ENCODE data around the gene UGT1A5.

Gene UGT1A5

DNA sequence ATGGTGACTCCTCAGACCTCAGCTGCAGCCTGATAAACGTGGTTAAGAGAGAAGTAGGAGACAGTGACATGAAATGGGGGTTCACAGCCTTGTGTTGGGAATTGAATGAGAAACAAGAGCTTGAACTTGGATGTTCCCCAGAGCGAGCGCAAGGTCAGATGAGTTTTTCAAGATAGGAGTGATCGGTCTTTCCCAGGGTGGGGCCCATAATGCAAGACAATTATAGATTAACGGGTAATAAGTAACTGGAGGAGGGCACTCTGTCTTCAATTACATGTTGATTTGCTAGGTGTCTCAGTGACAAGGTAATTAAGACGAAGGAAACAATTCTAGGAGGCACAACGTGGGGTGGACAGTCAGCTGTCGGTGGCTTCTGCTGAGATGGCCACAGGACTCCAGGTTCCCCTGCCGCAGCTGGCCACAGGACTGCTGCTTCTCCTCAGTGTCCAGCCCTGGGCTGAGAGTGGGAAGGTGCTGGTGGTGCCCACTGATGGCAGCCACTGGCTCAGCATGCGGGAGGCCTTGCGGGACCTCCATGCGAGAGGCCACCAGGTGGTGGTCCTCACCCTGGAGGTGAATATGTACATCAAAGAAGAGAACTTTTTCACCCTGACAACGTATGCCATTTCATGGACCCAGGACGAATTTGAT, at the start of gene UGT1A5:
TSS of gene UGT1A5 (plus strand) at position 297 of the 651 bp plus-strand sequence. CDS start at position 382, 85 bp downstream.
- FAIRE-seq, result no peak

- no peak for FAIRE-seq
Observed at GRCh38 chr2:233663911-233664310, 48.8 kb upstream of the UGT1A5 start.

GRCh38 chr2:233668605-233669260, 44.0 kb upstream of the UGT1A5 start:
- FAIRE-seq, result no peak

- FAIRE-seq, result no peak
Observed at GRCh38 chr2:233671290-233672161, 41.2 kb upstream of the UGT1A5 start, which contains the start of gene UGT1A9. TSS of gene UGT1A9 (plus strand) at chr2:233671898. CDS start at chr2:233671935, 37 bp downstream.

DNA sequence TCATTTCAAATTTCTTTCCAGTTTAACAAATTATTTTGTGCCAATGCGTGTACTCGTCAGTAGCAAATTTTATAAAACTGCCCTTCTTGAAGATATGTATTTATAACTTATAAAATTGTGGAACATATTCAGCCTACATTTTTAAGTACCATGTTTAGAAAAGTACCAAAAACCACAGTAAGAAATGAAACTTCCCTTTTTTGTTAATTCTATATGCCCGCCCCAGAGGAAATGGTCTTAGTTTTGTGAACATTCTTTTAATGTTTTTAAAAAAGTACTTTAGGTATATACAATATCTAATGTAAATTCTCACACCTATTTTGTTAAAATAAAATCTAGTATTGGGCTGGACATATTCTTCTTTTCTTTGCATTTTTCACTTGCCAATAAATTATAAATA, 39.8 kb upstream of the UGT1A5 start:
- FAIRE-seq, result no peak

GRCh38 chr2:233673896-233674295, 38.8 kb upstream of the UGT1A5 start:
- no peak for FAIRE-seq

- no peak for FAIRE-seq
Observed at GRCh38 chr2:233674314-233674713, 38.4 kb upstream of the UGT1A5 start.

DNA sequence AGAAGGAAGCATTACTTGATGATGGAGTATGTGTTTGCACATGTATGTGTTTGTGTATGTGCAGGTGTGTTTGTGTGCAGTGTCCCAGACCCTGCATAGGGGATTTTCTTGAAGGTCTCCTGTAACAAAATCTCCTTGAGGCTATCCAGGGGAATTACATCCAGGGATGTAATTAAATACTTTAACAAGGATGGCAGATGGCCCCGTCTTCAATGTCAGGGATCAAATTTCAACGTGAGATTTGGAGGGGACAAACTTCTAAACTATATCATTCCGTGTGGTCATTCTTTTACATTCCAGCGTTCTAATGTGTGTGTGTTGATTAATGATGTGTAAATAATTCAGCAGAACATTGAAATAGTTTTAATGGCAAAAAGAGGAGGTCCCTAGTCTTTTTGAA, 37.7 kb upstream of the UGT1A5 start:
- no peak for FAIRE-seq

GRCh38 chr2:233676046-233676445, 36.7 kb upstream of the UGT1A5 start:
- FAIRE-seq, result no peak

GRCh38 chr2:233679196-233679595, 33.5 kb upstream of the UGT1A5 start:
- FAIRE-seq, result no peak

DNA sequence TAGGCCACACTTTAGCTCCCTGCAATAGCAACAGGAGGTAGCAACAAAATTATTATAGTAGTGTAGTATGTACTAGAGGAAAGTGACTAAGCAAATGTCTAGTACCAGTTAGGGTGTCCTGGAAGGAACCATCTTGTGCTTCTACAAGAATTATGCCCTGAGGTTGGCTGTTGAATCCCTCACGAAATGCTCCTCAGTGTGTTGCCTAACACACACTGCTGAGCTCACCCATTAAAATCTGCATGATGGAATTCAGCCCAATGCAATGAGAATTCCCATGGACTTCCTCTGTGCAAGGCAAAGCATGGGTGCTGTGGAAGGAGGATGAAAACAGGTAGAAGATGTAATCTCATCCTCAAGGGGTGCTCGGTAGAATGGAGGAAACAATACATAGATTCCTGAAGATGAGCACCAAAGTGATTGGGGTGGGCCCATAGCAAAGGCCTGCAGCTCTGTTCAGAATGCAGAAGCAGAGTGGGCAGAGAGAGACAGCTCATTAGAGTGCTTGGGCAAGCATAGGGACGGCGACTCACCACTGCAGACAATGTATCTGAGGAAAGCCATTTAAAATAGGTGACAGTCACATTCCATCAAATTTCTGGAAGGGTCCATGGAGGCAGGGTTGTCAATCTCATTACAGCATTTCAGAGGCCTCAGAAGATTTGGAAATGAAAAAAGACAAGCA, 32.2 kb upstream of the UGT1A5 start:
- no peak for FAIRE-seq

GRCh38 chr2:233681521-233682099, 31.1 kb upstream of the UGT1A5 start, which contains the start of gene UGT1A7:
TSS of gene UGT1A7 (plus strand) at chr2:233681901. CDS start at chr2:233681938, 37 bp downstream.
- FAIRE-seq, result no peak

GRCh38 chr2:233684640-233685039, 28.1 kb upstream of the UGT1A5 start:
- no peak for FAIRE-seq

DNA sequence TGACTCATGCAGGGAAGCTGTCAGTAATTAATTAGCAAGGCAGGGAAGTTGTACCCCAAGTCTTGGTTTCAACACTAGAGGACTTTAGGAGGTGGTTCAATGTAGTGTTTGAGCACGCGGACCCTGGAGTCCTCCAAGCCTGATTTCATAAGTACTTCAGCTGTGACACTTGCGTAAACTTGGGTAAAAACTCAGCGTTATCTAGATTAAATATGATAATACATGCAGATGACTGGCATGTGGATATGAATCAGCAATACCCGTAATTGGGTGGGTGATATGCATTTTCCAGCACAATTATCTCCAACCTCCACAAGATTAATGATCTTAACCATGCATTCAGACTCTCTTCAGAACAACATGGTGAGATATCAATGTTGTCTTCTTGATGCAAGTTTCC, 25.8 kb upstream of the UGT1A5 start:
- FAIRE-seq, result no peak

DNA sequence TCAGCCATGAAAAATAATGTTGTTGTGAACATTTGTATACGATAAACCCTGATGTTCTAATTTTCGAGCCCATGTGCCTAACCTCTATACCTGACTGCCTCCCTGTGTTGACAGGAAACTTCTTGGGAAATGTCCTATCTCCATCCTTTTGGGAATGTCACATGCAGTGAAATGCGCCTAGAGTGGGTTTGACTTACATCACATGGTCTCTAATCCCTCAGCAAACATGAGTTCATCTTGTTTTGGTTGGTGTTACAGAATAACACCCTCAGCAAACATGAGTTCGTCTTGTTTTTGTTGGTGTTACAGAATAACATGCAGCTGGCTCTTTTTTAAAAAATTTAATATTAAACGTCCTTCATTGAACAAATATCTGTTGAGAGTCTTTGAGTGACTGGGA, 24.4 kb upstream of the UGT1A5 start:
- FAIRE-seq, result no peak

DNA sequence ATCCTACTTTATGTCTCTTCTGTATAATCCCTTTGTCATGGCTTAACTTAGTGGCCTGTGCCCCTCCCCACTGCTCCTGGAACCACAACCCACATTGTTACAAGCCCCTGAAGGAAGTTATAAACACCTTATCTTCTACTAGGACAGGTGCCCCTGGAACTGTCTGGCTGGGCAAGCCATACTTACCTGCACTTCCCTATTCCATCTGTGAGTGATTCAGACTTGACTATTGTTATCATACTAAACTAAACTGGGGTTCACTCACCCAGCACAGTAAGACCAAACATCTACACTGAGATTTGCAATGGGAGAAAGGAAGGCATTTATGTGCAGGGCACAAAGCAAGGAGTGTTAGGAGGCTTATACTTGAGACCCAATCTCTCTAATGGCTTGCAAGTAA, 23.7 kb upstream of the UGT1A5 start:
- no peak for FAIRE-seq

DNA sequence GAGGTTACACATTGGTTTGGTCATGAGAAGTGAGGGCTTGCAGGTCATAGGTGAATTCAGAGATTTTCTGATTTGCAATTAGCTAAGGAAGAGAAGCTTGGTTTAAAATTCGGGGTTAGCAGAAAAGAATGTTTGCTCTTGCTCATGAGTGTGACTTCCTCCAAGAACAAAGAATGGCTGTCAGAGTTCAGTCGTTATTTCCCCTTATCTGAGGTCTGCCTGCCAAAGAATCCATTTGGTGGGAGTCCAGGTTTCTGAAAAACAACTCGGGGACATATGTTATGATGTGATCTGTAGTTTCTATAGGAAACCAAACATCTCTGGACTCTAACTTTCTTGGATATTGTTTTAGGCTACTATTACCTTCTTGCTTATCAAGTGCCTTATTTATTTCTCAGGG, 23.2 kb upstream of the UGT1A5 start:
- no peak for FAIRE-seq

DNA sequence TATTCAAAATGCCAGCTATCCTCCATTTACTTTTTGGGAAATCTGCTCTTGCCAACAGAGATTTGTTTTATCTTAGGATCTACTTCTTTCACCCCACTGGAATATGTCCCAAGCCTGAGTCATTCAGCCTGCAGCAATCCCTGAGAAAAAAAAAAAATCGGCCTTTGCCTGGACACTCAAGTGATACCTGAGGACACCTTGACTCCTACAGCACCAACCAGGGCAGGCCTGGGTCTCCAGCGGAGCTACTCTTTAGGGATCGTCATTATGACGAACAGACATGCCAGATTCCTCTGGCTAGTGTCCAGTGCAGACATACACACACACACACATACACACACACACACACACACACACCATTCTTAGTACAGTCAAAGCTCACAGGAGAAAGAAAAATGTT, 22.3 kb upstream of the UGT1A5 start:
- no peak for FAIRE-seq

DNA sequence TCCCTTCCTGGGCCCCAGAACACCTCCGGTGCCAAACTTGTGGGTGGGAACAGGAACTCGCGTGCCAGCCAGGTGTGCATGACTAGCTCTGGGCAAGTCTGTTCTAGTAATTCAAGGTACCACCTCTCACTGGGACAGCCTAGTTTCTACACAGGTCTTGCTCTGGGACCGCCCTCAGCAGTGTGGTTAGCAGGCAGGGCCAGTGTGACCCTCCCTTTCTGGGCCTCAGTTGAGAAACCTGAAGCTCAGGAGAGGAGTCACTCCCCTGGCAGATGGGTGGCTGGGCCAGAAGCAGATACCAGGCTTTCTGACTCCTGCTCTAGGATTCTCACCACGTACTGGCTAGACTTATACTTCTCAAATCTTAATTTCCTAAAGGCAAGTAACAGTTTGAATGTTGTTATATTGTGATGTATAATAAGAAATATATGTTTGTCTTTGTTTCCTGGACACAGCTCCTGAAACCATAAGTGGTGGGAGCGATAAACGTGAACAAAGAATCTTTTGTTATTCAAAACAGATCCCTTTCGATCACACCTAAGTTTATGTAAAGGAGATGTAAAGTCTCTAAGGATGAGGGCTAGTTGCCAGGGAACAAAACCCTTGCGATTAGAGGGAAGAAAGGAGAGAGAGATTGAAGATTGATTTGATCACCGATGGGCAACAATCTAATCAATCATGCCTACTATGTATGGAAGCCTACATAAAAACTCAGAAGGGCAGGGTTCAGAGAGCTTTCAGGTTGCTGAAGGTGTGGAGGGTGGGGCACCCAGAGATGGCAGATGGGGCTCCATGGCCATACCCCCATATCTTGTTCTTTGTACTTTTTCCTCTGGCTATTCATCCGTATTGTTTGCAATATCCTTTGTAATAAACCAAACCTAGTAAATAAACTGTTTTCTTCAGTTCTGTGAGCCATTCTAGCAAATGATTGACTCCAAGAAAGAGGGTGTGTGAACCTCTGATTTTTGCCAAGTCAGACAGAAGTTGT, 21.0 kb upstream of the UGT1A5 start:
- no peak for FAIRE-seq

- no peak for FAIRE-seq
Observed at GRCh38 chr2:233692648-233693047, 20.1 kb upstream of the UGT1A5 start, which contains the start of gene UGT1A6. TSS of gene UGT1A6 (plus strand) at chr2:233692890. CDS start at chr2:233693005, 115 bp downstream.

- no peak for FAIRE-seq
Observed at GRCh38 chr2:233693963-233694362, 18.7 kb upstream of the UGT1A5 start.

Data from TTC549 (cell line).